DOHH2 (cell line): ENCODE results near the gene MORN3.

Experiments used
- H3F3A ChIP-seq: fragments of 200-600 bp; sonication (generic), shearing (Covaris generic); 2 replicates; pipeline ENCODE4 v1.6.0; 2016; ENCODE audit warnings: antibody characterized with exemption, mild to moderate bottlenecking; ENCODE audit not compliant: control insufficient read depth, insufficient read depth
- H3K27ac ChIP-seq: fragments of 200-600 bp; sonication (generic); 2 replicates; pipeline ENCODE4 v1.5.1; 2014; ENCODE audit warnings: low read depth, mild to moderate bottlenecking, low read length, moderate library complexity
- H3K27me3 ChIP-seq: fragments of 200-600 bp; sonication (generic); 2 replicates; pipeline ENCODE4 v1.6.1; 2014; ENCODE audit warnings: mild to moderate bottlenecking, low read length, mixed read lengths; ENCODE audit not compliant: control insufficient read depth
- H3K36me3 ChIP-seq: fragments of 200-600 bp; sonication (generic); 2 replicates; pipeline ENCODE4 v1.6.1; 2014; ENCODE audit warnings: mild to moderate bottlenecking, low read length, moderate library complexity, mixed read lengths; ENCODE audit not compliant: control insufficient read depth
- H3K4me1 ChIP-seq: fragments of 200-600 bp; sonication (generic); 2 replicates; pipeline ENCODE4 v1.6.1; 2014; ENCODE audit warnings: mild to moderate bottlenecking, low read length, mixed read lengths; ENCODE audit not compliant: control insufficient read depth
- H3K4me2 ChIP-seq: fragments of 200-600 bp; sonication (generic); 2 replicates; pipeline ENCODE4 v1.6.0; 2014; ENCODE audit warnings: mild to moderate bottlenecking, low read length, moderate library complexity
- H3K4me3 ChIP-seq: fragments of 200-600 bp; sonication (generic); 2 replicates; pipeline ENCODE4 v1.5.1; 2014; ENCODE audit warnings: mild to moderate bottlenecking, low read length, mixed read lengths
- H3K79me2 ChIP-seq: fragments of 200-600 bp; sonication (generic); 2 replicates; pipeline ENCODE4 v1.6.1; 2014; ENCODE audit warnings: mild to moderate bottlenecking, low read length, mixed read lengths; ENCODE audit not compliant: control insufficient read depth
- H3K9me2 ChIP-seq: fragments of 200-600 bp; sonication (generic); replicated peaks from 2 replicates; pipeline ENCODE4 v1.6.1; 2014; ENCODE audit warnings: mild to moderate bottlenecking, low read length, mixed read lengths; ENCODE audit not compliant: control insufficient read depth
- H3K9me3 ChIP-seq: fragments of 200-600 bp; sonication (generic); 2 replicates; pipeline ENCODE4 v1.6.1; 2014; ENCODE audit warnings: antibody characterized with exemption, low read length, mixed read lengths; ENCODE audit not compliant: control insufficient read depth, insufficient read depth
- H4K20me1 ChIP-seq: fragments of 200-600 bp; sonication (generic); 2 replicates; pipeline ENCODE4 v1.6.0; 2014; ENCODE audit warnings: low read depth, mild to moderate bottlenecking, antibody characterized with exemption, low read length, moderate library complexity; ENCODE audit not compliant: control insufficient read depth, insufficient read depth
- EZH2phosphoT487 ChIP-seq: fragments of 200-600 bp; sonication (generic); IDR thresholded peaks from 2 replicates; pipeline ENCODE4 v1.6.1; 2017; ENCODE audit warnings: borderline replicate concordance, mild to moderate bottlenecking, antibody characterized with exemption, low read length, moderate library complexity, mixed read lengths
- TF ChIP-seq, protein P1 (sequence below): fragments of 200-600 bp; sonication (generic); IDR thresholded peaks from one replicate; pipeline ENCODE4 v1.5.1; 2014; ENCODE audit warnings: antibody characterized with exemption, mild to moderate bottlenecking, low read depth, low read length; ENCODE audit not compliant: poor library complexity, severe bottlenecking

MORN3 gene

DNA sequence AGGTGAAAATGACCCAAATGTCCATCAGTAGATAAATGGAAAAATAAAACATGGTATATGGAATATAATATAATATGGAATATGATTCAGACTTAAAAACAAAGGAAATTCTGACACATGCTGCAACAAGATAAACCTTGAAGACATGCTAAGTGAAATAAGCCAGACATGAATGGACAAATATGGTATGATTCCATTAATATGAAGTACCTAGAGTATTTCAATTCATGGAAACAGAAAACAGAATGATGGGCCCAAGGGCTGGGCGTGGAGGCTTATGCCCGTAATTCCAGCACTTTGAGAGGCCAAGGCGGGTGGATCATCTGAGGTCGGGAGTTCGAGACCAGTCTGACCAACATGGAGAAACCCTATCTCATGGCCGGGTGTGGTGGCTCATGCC, 65.9 kb downstream of the MORN3 start:
- no peaks in the 10 kb centered on the region for H4K20me1 ChIP-seq
- TF ChIP-seq EZH2phosphoT487: no peak
- TF ChIP-seq, protein P1, sequence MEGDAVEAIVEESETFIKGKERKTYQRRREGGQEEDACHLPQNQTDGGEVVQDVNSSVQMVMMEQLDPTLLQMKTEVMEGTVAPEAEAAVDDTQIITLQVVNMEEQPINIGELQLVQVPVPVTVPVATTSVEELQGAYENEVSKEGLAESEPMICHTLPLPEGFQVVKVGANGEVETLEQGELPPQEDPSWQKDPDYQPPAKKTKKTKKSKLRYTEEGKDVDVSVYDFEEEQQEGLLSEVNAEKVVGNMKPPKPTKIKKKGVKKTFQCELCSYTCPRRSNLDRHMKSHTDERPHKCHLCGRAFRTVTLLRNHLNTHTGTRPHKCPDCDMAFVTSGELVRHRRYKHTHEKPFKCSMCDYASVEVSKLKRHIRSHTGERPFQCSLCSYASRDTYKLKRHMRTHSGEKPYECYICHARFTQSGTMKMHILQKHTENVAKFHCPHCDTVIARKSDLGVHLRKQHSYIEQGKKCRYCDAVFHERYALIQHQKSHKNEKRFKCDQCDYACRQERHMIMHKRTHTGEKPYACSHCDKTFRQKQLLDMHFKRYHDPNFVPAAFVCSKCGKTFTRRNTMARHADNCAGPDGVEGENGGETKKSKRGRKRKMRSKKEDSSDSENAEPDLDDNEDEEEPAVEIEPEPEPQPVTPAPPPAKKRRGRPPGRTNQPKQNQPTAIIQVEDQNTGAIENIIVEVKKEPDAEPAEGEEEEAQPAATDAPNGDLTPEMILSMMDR: no peak

DNA sequence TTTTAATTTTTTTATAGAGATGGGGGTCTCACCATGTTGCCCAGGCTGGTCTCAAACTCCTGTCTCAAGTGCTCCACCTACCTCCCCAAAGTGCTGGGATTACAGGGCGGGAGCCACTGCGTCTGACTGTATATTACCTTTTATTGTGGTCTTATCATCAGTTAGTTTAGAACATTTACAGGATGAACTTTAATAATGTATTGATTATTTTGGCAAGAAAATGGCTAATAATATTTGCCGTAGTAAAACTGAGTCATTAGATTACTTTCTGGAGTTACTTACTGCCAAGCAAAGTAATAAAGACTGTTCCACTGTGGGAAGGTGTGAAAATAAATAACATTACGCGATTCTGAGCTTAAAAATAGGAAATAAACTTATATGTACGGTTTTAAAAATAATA, 66.7 kb downstream of the MORN3 start:
- no peaks in the 10 kb centered on the region for H3K79me2 ChIP-seq
- H3K27ac ChIP-seq: no peak overlapping the region
- H3K4me2 ChIP-seq: no peak overlapping the region
- H3K9me2 ChIP-seq: no peaks in the 10 kb centered on the region
- H3K36me3 ChIP-seq: no peaks in the 10 kb centered on the region
- H3K27me3 ChIP-seq: no peaks in the 10 kb centered on the region
- no peak for TF ChIP-seq EZH2phosphoT487
- TF ChIP-seq, protein P1: no peak
- H4K20me1 ChIP-seq: no peaks in the 10 kb centered on the region
- peaks cover 3% of the 10 kb centered on the region; the same call in 1 of the 2 replicates for H3F3A ChIP-seq
- no peak overlapping the region for H3K4me3 ChIP-seq
- H3K4me1 ChIP-seq: no peaks in the 10 kb centered on the region
- H3K9me3 ChIP-seq: no peaks in the 10 kb centered on the region

More for the DNA sequence above, 65.9 kb downstream of the MORN3 start:
- H3K4me1 ChIP-seq: no peaks in the 10 kb centered on the region
- no peaks in the 10 kb centered on the region for H3K9me2 ChIP-seq
- H3K27me3 ChIP-seq: peaks cover 5% of the 10 kb centered on the region; the same call in 1 of the 2 replicates
- no peak overlapping the region for H3K4me2 ChIP-seq
- H3K36me3 ChIP-seq: no peaks in the 10 kb centered on the region
- H3K79me2 ChIP-seq: no peaks in the 10 kb centered on the region
- H3K4me3 ChIP-seq: no peak overlapping the region
- H3K9me3 ChIP-seq: no peaks in the 10 kb centered on the region
- H3F3A ChIP-seq: peaks cover 3% of the 10 kb centered on the region; the same call in 1 of the 2 replicates
- H3K27ac ChIP-seq: no peak overlapping the region

DNA sequence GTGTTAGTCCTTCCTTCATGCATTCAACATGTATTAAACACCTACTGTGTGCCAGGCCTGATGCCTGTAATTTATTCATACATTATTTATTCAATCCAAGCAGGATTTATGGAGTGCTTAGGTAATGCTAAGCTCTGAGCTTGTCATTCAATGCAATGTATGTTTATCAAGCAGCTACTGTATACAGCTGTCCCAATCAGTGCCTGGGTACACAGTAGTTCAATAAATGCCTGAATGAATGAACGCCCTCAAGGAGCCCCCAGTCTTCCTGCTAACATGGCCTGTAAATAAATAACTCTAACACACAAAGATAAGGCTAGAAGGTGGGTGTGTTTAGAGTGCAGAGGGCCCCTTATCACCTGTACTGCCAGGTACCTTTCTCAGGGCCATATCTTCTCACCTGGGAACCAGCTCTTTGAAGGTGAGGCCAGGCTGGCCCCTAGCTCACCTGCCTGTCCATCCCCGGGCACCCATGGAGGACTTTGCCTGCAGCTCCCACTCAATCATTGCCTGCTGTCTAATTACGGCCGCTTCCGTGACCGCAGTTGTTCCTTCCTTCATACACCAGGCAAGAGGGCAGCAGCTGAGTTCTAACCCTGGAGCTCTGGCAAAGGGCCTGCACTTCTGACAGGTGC, 68.6 kb downstream of the MORN3 start:
- Histone ChIP-seq H3K9me3 (no peaks in the 10 kb centered on the region), H3K4me3 (no peak overlapping the region), H3K27me3 (no peaks in the 10 kb centered on the region), H3F3A (peaks cover 3% of the 10 kb centered on the region; the same call in 1 of the 2 replicates), H3K9me2 (no peaks in the 10 kb centered on the region), H3K27ac (no peak overlapping the region), H4K20me1 (no peaks in the 10 kb centered on the region), H3K36me3 (no peaks in the 10 kb centered on the region), H3K4me1 (no peaks in the 10 kb centered on the region), H3K4me2 (no peak overlapping the region), H3K79me2 (no peaks in the 10 kb centered on the region)
- TF ChIP-seq EZH2phosphoT487: no peak
- TF ChIP-seq, protein P1: no peak
